Caco-2 (cell line): ENCODE data around the gene ABHD11. TPM values are rescaled to one million over a fixed set of nuclear protein-coding genes. Genes with fewer than 3 reads are reported as not detected.
A peak's percentile ranks its signal among the peaks of the same experiment; 100 is the strongest.

Experiments used
- BruUV-seq: library from RNA; stranded (reverse); fragments of 400-500 nt; replicated peaks from 2 replicates; lab custom pipeline; 2021; lab: Mats Ljungman, UMichigan
- CTCF ChIA-PET: fragments of 300-600 bp; sonication (Branson Sonifier 250); formaldehyde crosslinking; loops from one replicate; lab custom pipeline; 2022; ENCODE audit warnings: antibody characterized with exemption; lab: Charles Lee
- POLR2A ChIA-PET: fragments of 300-600 bp; sonication (Branson Sonifier 250); formaldehyde crosslinking; loops from one replicate; lab custom pipeline; 2022; ENCODE audit warnings: antibody characterized with exemption; lab: Charles Lee
- DNase-seq, 2 experiments: peaks; one replicate each; pipeline versions ENCODE4 v3.0.0 to v3.0.0-alpha.2; 2020 to 2022
- H3K27me3 ChIP-seq: replicated peaks from 2 replicates; pipeline ENCODE4 v1.6.0; 2011; ENCODE audit warnings: low read length; ENCODE audit not compliant: control insufficient read depth, insufficient read depth
- H3K36me3 ChIP-seq: 2 replicates; pipeline ENCODE4 v1.5.1; 2011; ENCODE audit warnings: low read length; ENCODE audit not compliant: control insufficient read depth, insufficient read depth
- H3K4me1 ChIP-seq: fragments of 250-450 bp; sonication (Bioruptor Pico); 2 replicates; pipeline ENCODE4 v1.5.1; 2020; ENCODE audit warnings: mild to moderate bottlenecking
- H3K4me3 ChIP-seq: 2 replicates; pipeline ENCODE4 v1.5.1; 2011; ENCODE audit warnings: low read depth, mild to moderate bottlenecking, control low read depth, low read length
- H3K9me3 ChIP-seq: fragments of 250-450 bp; sonication (Bioruptor Pico); 2 replicates; pipeline ENCODE4 v1.5.1; 2020; ENCODE audit warnings: mild to moderate bottlenecking, moderate library complexity
- H3K27ac Mint-ChIP-seq: one replicate; pipeline ENCODE4 v1.8.0; 2022; ENCODE audit warnings: mixed read lengths; ENCODE audit not compliant: unreplicated experiment
- H3K27me3 Mint-ChIP-seq: one replicate; pipeline ENCODE4 v1.8.0; 2022; ENCODE audit warnings: mixed read lengths; ENCODE audit not compliant: insufficient read depth, unreplicated experiment
- H3K36me3 Mint-ChIP-seq: one replicate; pipeline ENCODE4 v1.8.0; 2022; ENCODE audit warnings: mild to moderate bottlenecking, mixed read lengths; ENCODE audit not compliant: insufficient read depth, unreplicated experiment
- H3K4me1 Mint-ChIP-seq: one replicate; pipeline ENCODE4 v1.8.0; 2022; ENCODE audit warnings: low read depth, mixed read lengths; ENCODE audit not compliant: unreplicated experiment
- H3K4me3 Mint-ChIP-seq: one replicate; pipeline ENCODE4 v1.8.0; 2022; ENCODE audit warnings: mild to moderate bottlenecking, moderate library complexity, mixed read lengths; ENCODE audit not compliant: unreplicated experiment
- H3K9me3 Mint-ChIP-seq: one replicate; pipeline ENCODE4 v1.8.0; 2022; ENCODE audit warnings: mixed read lengths; ENCODE audit not compliant: unreplicated experiment
- intact Hi-C: fragments of 100-400 bp; cut with micrococcal nuclease; formaldehyde crosslinking; loops from one replicate; pipeline ENCODE4 v1.10.0; 2022; ENCODE audit not compliant: unreplicated experiment
- total RNA-seq: library from RNA; stranded (reverse); gene quantifications from 2 replicates; pipeline ENCODE4 v1.2.3, GENCODE V29; 2022
- TF ChIP-seq, protein P1 (sequence below), 2 experiments: fragments of 200-600 bp in 1 of 2; IDR thresholded peaks; 1 replicate in 1 of 2; 2 replicates in 1 of 2; pipeline versions ENCODE4 v1.5.1 to v1.8.0; 2011 to 2022; ENCODE audit warnings: antibody characterized with exemption in 1 of 2, control low read depth in 1 of 2, inconsistent platforms in 1 of 2, low read depth in 1 of 2, low read length in 1 of 2, mild to moderate bottlenecking in 1 of 2, moderate library complexity in 1 of 2; ENCODE audit not compliant: insufficient read depth in 1 of 2, severe bottlenecking in 1 of 2, unreplicated experiment in 1 of 2

ABHD11 gene
- total RNA-seq, 1 experiment from 2014 or later: 38.9 TPM

DNA sequence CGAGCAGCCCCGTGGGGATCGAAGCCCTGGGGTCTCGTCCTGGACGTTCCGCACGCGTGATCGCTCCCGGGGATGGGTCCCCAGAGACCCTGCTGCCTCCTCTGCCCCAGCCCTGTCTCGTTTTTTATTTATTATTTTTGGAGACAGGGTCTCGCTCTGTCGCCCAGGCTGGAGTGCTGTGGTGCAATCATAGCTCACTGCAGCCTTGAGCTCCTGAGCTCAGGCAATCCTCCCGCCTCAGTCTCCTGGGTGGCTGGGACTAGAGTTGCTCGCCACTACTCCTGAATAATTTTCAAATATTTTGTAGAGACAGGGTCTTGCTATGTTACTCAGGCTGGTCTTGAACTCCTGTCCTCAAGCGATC lies 18.8 kb downstream of the ABHD11 start:
- DNase-seq: no peak
- Histone ChIP-seq H3K4me1 (peaks cover 37% of the 10 kb centered on the region), H3K9me3 (no peaks in the 10 kb centered on the region), H3K36me3 (no peaks in the 10 kb centered on the region; the same call in 1 of the 2 replicates), H3K4me3 (peak overlapping the region; percentile 89), H3K27me3 (no peaks in the 10 kb centered on the region)
- TF ChIP-seq, protein P1, sequence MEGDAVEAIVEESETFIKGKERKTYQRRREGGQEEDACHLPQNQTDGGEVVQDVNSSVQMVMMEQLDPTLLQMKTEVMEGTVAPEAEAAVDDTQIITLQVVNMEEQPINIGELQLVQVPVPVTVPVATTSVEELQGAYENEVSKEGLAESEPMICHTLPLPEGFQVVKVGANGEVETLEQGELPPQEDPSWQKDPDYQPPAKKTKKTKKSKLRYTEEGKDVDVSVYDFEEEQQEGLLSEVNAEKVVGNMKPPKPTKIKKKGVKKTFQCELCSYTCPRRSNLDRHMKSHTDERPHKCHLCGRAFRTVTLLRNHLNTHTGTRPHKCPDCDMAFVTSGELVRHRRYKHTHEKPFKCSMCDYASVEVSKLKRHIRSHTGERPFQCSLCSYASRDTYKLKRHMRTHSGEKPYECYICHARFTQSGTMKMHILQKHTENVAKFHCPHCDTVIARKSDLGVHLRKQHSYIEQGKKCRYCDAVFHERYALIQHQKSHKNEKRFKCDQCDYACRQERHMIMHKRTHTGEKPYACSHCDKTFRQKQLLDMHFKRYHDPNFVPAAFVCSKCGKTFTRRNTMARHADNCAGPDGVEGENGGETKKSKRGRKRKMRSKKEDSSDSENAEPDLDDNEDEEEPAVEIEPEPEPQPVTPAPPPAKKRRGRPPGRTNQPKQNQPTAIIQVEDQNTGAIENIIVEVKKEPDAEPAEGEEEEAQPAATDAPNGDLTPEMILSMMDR (IDR thresholded peaks at IDR 0.05; ENCODE audit: insufficient read depth in 1 of 2, low read depth in 1 of 2, low read length in 1 of 2, severe bottlenecking in 1 of 2, unreplicated experiment in 1 of 2): no peak
- intact Hi-C loops: loop anchor here (5.0 kb wide), 1 partner anchor 97 kb away; the partner anchor contains the start of gene MLXIPL
- Mint-ChIP-seq H3K9me3 (no peaks in the 10 kb centered on the region), H3K27me3 (no peaks in the 10 kb centered on the region), H3K36me3 (peaks cover 23% of the 10 kb centered on the region), H3K4me3 (peak overlapping the region; percentile 73), H3K4me1 (peaks cover 16% of the 10 kb centered on the region), H3K27ac (peak overlapping the region; percentile 75)
- ChIA-PET POLR2A (interaction anchor here (0.6 to 1.3 kb wide), 4 partner anchors 14 to 166 kb away, joined by 4 to 6 read pairs (median 4); partner anchors contain the start of genes ABHD11 and MLXIPL), CTCF (interaction anchor here (0.5 to 1.6 kb wide), 6 partner anchors 9 to 136 kb away, joined by 3 to 7 read pairs (median 4); partner anchors contain the start of gene ABHD11)
- no TSS peak for BruUV-seq

DNA sequence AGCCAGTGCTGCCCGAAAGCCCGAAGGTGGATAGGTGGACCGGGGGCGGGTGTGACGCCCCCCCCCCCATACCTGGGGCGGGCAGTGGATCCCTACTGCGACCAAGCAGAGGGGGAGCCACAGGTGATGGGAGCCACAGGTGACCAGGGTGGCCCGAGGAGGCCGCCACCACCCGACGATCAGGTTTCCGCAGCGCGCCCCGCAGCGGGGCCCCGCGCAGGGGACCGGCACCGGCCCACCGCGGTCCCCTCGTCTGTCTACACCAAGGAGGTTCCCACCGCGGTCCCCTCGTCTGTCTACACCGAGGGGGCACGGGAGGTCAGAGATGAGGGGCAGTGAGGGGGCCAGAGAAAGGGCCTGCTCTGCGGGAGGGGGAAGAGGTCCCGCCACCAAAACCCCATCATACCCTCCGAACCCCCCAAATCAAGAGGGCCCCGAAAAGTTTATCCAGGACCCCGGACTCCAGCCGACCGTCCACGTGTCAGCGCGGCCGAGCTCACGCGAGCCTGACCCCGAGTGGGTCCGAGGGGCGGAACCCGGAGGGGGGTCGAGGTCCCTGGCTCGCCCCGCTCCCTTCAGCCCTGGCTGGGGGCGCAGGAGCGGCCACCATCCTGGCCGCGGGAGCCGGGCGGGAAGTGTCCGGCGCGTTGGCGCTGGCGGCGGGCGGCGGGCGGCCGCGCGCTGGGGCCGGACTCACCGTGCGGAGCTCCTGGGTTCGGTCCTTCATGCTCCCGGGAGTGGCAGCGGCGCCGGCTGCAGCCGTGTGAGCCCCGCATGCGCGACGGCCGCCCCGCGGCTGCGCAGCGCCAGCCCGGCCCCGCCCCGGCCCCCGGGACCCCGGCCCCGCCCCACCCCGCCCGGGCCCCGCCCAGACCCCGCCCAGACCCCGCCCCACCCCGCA lies 19.4 kb downstream of the ABHD11 start, which contains the start of gene STX1A:
Gene STX1A (minus strand): TSS at position 765 of the 901 bp plus-strand sequence. CDS start 38 bp downstream, at position 727.
- ChIA-PET CTCF (interaction anchor here (0.5 to 1.6 kb wide), 6 partner anchors 10 to 137 kb away, joined by 3 to 7 read pairs (median 4); partner anchors contain the start of gene ABHD11), POLR2A (interaction anchor here (0.5 to 1.3 kb wide), 5 partner anchors 8 to 124 kb away, joined by 3 to 6 read pairs (median 4); partner anchors contain the start of gene ABHD11)
- Histone ChIP-seq H3K36me3 (no peaks in the 10 kb centered on the region; the same call in 1 of the 2 replicates), H3K4me3 (peak within 1 kb of the TSS; percentile 89), H3K4me1 (peaks cover 38% of the 10 kb centered on the region), H3K27me3 (no peaks in the 10 kb centered on the region), H3K9me3 (no peaks in the 10 kb centered on the region)
- TF ChIP-seq, protein P1 (IDR thresholded peaks at IDR 0.05; ENCODE audit: insufficient read depth in 1 of 2, low read depth in 1 of 2, low read length in 1 of 2, severe bottlenecking in 1 of 2, unreplicated experiment in 1 of 2): no peak
- intact Hi-C loops: loop anchor here (5.0 kb wide), 1 partner anchor 97 kb away; the partner anchor contains the start of gene MLXIPL
- DNase-seq: peak; percentile 79 to 86
- H3K9me3 Mint-ChIP-seq: no peaks in the 10 kb centered on the region
- TSS peak; percentile 44 for BruUV-seq
- H3K4me3 Mint-ChIP-seq: peak within 1 kb of the TSS; percentile 73
- peak within 1 kb of the TSS; percentile 75 for H3K27ac Mint-ChIP-seq
- peaks cover 23% of the 10 kb centered on the region for H3K36me3 Mint-ChIP-seq
- no peaks in the 10 kb centered on the region for H3K27me3 Mint-ChIP-seq
- peaks cover 16% of the 10 kb centered on the region for H3K4me1 Mint-ChIP-seq

DNA sequence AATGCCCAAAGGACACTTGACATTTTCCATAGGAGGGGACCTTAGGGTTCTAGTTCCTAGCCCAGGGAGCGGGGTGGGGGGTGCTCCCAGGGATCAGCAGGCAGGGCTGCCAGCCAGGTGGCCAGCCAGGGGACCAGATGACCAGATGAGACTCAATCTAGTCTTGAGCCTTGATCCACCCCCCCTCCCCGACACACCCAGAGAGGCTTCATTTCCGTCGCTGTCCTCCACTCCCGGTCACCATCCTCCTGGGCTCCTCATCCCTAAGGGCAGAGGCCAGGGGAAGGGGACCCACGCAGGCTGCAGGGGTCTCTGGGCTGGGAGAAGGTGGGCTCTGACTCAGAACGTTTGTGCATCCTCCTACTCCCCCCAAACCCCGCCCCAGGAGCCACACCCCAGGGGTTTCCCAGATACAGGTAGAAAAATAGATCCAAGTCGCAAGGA lies 20.1 kb downstream of the ABHD11 start:
- DNase-seq: no peak
- Mint-ChIP-seq H3K9me3 (no peaks in the 10 kb centered on the region), H3K4me3 (peak overlapping the region; percentile 67), H3K4me1 (peaks cover 16% of the 10 kb centered on the region), H3K36me3 (peaks cover 23% of the 10 kb centered on the region), H3K27ac (peak overlapping the region; percentile 19), H3K27me3 (no peaks in the 10 kb centered on the region)
- H3K9me3 ChIP-seq: no peaks in the 10 kb centered on the region
- CTCF ChIA-PET: no interaction called here
- TF ChIP-seq, protein P1 (IDR thresholded peaks at IDR 0.05; ENCODE audit: insufficient read depth in 1 of 2, low read depth in 1 of 2, low read length in 1 of 2, severe bottlenecking in 1 of 2, unreplicated experiment in 1 of 2): no peak
- no peaks in the 10 kb centered on the region; the same call in none of the 2 replicates for H3K36me3 ChIP-seq
- POLR2A ChIA-PET: no interaction called here
- no TSS peak for BruUV-seq
- intact Hi-C loops: loop anchor here (5.0 kb wide), 1 partner anchor 96 kb away; the partner anchor contains the start of gene MLXIPL
- H3K27me3 ChIP-seq: no peaks in the 10 kb centered on the region
- peaks cover 38% of the 10 kb centered on the region for H3K4me1 ChIP-seq
- peak overlapping the region; percentile 89 for H3K4me3 ChIP-seq
